Urothelium cell line (cell line): Measurements from ENCODE around the gene NFYC.
A peak's percentile ranks its signal among the peaks of the same experiment; 100 is the strongest.
"Not testable (repeated sequence)": the region's sequence is repeated elsewhere in the genome, so short reads cannot be mapped to it uniquely, and the experiment has no call there.

ENCODE experiments used
- DNase-seq: peaks from one replicate; pipeline ENCODE4 v3.0.0; 2011; ENCODE audit warnings: low spot score, mixed read lengths
- FAIRE-seq: peaks from 2 replicates; lab custom pipeline; 2011; peaks lifted over from hg19 to GRCh38; lab: Jason Lieb, UNC

NFYC gene

DNA sequence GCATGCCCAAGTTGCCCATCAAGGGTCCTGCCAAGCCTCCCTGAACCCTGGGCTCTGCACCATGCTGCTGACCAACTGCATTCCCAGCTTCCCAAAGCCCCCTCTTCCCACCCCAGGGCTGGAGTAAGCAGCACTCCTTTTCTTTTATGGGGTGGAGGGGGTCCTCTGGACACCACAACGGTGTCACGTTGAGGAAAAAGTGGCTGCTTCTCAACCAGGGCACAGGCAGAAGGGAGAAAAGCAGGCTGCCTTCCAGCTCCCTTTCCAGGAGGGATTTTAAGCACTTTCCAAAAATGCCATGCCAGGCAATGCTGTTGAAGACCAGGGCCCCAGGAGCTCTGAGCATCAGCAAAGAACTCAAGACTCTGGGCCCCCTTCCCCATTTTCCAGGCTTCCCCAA is 26.7 kb upstream of the NFYC start:
- DNase-seq, result no peak
- FAIRE-seq, result no peak

DNA sequence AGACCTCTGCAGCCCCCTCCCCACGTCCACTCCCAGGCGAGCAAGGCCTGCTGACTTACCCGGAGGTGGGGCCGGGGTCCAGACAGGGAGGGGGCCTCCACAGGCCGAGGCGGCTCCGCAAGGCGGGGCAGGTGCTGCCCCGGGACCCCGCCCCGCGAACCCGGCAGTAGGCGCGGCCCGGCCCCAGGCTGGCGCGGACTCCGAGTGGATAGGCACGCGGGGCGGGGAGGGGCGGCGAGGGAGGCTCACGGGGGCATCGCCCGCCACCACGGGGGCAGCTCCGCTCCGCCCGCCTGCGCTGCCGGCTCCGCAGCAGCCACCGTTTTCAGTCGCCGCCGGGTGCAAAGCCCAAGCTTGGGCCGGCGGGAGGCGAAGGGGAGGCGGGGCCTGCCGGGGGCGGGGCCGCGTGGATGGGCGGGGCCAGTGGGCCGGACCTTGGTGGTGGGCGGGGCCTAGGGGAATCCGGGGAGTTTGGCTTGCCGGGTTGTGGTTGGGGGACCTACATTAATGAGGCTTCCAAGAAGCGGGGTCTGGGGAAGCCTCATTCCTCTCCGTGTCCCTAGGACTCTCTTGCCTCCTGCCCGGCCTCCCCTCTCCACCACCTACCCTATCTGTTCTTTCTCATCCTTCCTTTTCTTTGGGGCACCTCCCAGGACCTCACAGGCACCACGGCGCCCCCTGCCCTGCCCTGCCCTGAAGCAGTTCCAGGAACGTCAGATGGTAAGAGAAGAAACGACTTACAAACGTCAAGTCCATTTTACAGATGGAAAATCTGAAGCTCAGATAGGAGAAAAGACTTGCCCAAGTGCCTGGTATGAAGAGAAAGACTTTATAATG is 26.0 kb upstream of the NFYC start, which contains the start of gene RIMS3:
Gene RIMS3, minus strand, starts transcription at position 348 of the 837 bp plus-strand sequence. CDS start 23,757 bp downstream, outside the sequence.
- DNase-seq, result peak; percentile 96
- FAIRE-seq, result peak; percentile 88

DNA sequence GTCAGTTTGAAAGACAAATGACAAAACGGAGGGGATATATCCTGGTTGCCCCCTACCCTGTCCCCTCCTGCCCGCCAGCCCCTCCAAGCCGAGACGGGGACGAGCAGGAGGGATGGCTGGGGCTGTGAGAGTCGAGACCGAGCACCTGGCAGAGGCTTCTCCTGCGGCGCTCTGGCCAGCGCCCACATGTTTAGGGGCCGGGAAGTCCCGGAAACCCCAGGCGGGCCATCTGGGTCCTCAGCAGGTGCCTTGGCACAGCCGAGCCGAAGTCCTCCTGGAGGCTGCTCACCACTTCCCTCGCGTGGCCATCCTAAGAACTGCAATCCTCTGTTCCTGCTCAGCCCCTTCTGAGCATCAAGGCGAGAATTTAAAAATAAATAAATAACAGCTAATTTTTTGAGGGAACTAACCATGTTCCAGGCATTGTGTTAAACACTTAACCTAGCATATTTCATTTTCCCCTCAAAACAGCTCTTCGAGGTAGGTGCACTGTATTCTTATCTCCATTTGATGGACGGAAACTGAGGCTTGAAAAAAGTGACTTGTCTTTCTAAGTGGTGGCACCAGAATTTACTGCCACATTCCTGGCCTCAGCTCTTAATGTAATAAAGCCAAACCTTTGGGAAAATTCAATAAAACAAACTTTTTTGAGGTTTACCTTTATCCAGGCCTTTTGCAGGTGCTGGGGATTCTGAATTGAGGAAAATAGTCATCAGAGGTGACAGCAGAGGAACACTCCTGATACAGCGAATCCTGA is 22.6 kb upstream of the NFYC start:
- peak; percentile 17 for FAIRE-seq
- DNase-seq, result peak; percentile 90

DNA sequence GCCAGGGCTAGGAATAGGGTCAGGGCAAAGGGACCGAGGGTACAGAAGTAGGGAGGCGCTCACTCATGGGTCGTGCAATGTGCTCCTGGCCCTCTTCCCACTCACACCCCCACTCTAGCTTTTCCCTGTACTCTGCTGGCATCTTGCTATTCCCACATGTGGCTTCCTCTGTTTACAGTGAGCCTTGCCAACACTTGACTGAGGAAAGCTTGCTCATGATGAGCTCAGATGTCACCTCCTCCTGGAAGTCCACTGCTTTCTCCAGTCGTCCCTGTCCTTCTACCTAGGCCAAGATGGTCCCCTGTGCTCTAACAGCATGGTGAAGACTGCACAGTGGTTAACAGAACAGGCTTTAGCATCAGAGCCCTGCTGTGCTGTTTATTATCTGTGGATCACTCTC is 18.1 kb upstream of the NFYC start:
- no peak for DNase-seq
- no peak for FAIRE-seq

DNA sequence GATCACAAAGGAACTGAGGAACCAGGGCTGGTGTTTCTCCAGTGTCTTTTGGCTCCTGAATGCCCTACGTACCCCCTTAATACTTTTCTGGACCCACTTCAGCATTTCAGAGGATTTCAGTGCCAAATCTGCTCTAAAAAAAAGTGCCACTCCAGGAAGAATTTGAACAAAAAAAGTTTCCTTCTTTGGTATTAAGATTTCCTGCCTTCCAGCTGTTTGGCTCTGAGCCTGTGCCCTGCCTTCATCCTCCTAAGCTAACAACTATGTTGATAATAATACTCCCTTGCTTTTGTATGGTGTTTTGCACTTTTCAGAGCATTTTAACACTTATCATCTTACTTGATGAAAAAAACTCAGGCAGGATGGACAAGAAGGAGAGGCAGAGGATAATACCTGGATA is 15.0 kb upstream of the NFYC start:
- DNase-seq (no peak), FAIRE-seq (no peak)

DNA sequence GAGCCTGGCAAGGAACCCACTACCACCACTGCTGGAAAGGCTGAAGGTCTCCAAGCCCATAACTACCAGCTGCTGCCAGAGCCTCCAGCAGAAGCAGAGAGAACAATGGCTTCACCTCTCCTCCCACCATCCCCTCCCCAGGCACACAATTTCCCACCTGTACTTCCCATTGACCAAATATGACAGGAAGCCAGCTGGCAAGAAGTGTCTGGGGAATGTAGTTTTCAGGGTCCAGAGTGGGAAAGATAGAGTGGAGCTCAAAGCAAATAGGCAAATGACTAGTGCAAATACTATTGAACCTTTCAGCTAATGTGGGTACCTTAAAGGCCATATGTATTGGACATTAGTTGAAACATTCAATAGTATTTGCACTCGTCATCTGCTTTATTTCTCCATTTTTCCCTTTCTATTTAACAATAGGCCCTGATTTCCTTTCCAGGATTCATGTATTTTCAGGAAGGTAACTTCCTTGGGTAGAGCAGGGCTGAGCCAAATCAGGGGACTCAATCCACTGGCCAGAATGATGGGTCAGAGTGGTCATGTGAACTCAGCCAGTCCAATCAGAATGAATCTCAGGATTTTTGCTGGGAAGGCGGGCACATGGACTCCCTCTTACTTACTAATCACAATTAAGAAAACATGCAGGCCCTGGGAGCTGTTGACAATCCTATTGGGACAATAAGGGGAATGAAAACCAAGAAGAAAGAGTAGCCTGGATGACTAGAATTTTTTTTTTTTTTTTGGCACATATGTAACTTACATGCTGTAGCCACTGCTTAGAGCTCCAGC is 12.1 kb upstream of the NFYC start:
- no peak for DNase-seq

DNA sequence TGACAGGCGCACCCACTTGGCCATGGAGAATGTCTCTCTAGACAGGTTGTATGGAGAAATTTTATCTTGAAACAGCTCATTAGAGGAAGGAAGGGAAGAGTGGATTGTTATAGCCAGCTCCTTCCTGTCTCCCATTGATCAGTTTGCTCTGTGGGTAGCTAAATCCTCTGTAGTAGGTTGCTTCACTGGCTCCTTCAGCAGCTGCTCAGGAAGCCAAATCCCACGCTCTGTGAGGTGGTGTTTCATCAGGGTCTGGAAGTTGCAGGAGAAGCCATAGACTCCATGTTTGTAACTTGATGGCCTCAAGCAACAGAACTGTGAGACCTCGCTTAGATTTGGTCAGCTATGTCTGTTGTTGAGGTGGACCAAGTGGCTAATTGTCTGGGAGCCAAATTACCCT is 6.8 kb upstream of the NFYC start:
- FAIRE-seq (no peak), DNase-seq (no peak)

More for the DNA sequence above, 12.1 kb upstream of the NFYC start:
- no peak for FAIRE-seq

DNA sequence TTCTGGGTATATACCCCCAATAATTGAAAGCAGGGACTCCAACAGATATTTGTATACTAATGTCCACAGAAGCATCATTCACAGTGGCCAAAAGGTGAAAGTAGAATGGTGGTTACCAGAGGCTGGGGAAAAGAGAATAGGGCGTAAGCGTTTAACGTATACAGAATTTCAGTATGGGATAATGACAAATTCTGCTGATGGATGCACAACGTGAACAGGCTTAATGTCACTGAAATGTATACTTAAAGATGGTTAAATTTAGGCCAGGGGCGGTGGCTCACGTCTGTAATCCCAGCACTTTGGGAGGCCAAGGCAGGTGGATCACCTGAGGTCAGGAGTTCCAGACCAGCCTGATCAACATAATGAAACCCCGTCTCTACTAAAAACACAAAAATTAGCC is 4.4 kb upstream of the NFYC start:
- FAIRE-seq (no peak), DNase-seq (no peak)

DNA sequence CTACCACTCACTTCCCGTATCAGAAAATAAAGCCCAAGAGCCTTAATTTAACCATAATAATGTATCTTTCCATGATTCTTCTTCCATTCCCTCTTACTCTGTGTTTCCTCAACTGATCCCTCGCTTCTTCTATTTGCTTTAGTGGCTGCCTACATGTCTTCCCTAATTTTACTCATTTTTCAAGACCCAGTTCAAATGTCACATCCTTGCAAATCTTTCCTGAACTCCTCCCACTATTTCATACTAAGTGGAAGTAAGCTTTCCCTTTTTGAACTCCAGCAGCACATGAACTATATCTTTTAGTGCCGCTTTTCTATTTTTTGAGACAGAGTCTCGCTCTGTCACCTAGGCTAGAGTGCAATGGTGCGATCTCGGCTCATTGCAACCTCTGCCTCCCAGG is 3.8 kb upstream of the NFYC start:
- FAIRE-seq (no peak), DNase-seq (no peak)

DNA sequence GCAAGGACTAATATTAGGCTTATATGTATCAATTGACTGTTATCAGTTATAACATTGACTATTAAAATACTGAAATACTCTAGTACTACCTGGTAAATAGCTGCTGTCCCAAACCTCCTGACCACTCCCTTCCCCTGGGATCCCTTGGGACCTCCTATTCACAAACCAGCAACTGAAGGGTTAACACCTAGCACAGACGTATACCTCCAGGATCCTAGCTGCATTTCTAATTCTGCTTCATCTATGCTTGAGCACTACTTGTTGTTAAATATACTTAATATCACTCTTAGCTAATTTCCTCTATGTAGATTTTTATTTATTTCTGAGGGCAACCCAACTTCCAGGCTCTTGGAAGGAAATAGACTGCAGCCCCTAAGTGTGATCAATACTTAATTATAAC is 1.8 kb upstream of the NFYC start:
- DNase-seq (no peak), FAIRE-seq (no peak)

DNA sequence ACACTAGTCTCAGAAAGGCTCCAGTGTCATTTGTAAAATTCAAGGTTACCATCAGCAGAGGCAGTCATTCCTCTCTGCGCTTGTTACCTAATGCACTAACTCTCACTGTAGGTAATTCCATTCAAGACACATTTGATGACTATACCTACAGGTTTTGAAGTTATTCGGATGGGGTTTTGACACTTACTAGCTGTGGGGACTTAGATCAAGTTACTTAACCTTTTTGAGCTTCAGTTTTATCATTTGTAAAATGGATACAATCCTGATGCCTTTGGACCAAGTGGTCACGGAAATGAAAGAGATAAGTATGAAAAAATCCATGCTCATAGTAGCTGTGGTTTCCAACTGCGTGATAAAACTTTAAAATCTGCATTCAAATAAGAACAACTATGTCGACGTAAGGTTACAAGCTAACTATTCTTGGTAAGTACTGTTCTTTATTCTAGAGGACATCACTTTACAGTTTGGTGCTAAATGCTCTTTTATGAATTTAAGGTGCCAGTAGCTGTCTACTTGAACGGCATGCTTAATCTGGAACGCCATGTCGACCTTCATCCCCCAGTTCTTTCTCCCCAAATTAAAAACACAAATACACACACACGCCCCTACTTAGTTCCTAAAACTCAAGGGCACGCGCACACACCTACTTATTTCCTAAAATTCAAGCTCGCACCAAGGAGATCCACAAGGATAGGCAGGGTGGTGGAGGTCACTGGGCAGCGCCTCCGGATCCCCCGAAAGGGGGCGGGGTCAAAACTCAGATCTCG is 550 bp upstream of the NFYC start:
- FAIRE-seq (no peak), DNase-seq (no peak)

DNA sequence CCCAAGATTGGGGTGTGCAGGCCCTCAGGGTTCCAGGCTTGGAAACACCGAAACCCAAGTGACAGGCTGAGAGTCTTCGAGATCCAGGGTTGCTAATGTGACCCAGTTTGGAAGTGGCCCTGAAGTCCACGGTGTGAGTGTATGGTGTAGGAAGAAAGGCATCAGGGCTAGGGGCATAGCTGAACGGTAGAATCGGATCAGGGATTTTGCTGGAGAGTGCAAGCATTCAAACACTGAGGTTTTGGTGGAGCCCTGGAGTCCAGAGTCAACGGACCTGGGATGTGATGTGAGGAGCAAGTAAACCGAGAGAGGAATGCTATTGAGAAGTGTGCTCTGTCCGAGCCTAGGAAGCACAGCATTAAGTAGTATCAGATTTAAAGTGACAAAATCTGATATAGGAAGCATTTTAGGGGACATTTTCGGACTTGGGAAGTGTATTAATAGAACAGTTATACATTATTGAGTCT is 958 bp downstream of the NFYC start:
- no peak for FAIRE-seq
- DNase-seq, result no peak

DNA sequence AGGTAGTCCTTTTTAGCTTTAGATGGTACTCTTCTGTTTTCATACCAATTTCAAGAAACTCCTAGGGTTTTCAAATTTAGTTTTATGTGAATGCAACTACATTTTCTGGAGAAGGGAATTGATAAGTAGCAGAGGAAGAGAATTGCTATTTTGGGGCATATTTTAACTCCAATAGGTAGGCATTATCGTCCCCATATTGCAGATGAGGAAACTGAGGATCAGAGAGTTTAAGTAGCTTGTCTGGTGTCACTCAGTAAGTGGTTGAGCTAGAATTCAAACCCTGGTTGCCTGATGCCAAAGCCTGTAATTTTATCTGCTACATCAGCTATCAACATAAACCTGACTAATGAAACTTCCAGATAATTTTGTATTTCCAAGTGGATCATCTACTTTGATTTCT is 1.9 kb downstream of the NFYC start:
- DNase-seq (no peak), FAIRE-seq (no peak)

DNA sequence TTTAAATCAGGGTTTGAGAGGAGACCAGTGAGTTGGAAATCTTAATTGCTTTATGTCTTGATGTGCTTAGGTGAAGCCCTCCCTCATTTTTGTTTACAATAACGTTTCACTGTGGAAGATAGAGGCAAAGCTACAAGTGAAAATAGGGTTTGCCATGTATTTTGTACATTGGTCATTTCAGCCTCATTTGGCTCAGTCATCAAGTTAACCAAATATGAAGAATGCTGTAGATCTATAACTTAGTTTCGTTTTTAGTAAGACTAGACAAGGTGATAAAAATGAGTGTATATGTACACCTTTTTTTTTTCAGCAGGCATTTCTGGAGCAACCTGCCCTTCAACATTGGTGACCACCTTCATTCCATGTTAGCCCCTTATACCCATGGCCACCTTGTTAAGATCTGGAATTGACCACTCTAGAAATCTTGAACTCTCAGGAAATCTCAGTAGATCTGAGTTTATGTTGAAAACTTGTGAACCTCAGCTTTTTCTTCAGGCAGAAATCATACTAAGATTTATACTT is 2.9 kb downstream of the NFYC start:
- FAIRE-seq (no peak), DNase-seq (no peak)

DNA sequence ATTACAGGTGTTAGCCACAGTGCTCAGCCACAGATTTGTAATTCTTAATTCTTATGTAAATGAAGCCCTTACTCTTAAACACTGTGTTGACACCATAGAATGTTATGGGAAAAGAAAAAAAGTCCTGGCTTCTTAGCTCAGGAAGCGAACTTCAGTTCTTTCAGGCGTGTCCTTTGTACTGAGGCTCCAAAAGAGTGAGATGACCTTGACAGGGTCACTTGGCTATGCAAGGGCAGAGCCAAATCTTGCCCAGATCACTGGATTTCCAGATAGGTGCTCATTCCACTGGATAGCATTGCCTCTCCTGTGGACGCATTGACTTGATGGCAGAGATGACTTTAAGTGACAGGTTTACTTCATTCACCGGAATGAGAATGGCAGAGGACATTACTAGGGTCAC is 4.8 kb downstream of the NFYC start:
- FAIRE-seq, result no peak

DNA sequence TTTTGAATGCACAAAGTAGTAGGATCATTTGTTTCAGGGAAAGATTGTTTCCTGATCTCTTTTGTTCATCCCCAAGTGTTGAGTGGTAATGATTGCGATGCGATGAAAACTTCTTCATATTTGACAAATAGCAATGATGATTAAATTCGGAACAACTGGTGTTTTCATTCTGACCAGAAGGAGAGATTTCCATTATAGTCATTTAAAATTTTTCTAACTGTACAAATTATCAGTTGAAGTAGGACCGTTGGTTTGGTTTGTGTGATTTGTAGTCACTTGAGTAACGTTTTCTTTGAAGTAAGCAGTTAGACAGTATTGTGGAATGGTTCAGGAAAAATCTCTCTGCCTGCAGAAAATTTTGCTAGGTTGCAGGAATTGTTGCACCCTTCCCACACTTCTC is 5.9 kb downstream of the NFYC start:
- FAIRE-seq, result no peak

More for the DNA sequence above, 4.8 kb downstream of the NFYC start:
- DNase-seq, result no peak

DNA sequence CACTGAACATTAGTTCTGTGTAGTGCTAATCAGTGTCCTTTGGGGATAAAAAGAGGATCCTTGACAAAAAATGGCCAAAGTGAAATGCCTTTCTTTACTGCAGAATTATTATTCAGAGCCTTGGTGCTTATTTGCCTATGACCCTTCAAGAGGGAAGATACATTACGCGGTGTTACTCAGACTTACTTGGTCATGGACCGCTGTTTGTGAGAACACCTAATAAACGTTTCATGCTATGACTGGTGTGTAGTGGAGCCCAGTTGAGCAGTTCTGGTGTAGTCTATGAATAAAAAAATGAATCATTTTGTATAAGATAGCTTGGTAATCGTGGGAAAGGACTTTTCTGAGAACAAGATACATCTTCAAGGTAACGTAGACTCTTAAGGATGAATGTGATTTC is 8.3 kb downstream of the NFYC start:
- DNase-seq (no peak), FAIRE-seq (no peak)

More for the DNA sequence above, 5.9 kb downstream of the NFYC start:
- DNase-seq, result no peak

DNA sequence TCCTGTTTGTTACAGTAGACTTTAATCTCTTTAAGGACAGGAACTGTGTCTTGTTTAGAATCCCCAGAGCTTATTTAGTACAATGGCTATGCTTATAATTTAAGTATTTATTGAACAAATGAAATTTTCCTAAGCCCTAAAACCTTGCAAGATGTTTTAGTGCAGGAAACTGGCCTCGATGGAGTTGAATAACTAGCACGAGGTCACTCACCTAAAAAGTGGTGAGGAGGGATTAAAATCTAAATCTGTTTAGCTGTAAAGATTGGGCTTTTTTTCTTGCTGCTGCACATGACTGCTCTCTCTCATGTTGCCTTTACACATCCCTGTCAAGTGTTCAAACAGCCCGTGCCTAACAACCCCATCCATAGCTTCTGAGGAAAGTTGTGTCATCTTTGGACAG is 10.2 kb downstream of the NFYC start:
- FAIRE-seq (no peak), DNase-seq (no peak)

DNA sequence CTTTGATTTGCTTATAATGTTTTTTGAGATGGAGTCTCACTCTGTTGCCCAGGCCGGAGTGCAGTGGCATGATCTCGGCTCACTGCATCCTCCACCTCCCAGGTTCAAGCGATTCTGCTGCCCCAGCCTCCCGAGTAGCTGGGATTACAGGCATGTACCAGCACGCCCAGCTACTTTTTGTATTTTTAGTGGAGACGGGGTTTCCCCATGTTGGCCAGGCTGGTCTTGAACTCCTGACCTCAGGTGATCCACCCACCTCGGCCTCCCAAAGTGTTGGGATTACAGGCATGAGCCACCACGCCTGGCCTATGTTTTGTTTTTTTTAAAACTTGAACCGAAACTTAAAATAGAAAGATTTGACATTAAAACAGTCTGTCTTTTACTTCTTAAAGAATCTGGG is 11.3 kb downstream of the NFYC start:
- not testable (repeated sequence) for FAIRE-seq, DNase-seq

DNA sequence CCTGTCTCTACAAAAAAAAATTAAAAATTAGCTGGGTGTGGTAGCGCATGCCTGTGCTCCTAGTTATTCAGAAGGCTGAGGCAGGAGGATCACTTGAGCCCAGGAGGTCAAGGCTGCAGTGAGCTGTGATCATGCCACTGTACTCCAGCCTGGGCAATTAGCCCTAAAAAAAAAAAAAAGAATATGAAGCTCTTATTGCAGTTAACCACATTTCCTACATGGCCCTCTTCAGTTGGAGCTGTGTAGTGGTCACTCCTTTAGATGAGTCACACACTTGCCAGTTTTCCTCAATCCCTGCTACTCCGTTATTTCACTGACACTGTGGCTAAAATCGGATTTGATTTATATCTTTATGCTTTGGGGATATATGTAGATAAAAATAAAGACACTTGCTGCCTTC is 11.8 kb downstream of the NFYC start:
- DNase-seq (peak; percentile 80), FAIRE-seq (no peak)
